HG03280 (cell line): ENCODE results near the gene TULP3.
A peak's percentile ranks its signal among the peaks of the same experiment; 100 is the strongest.

Experiments used
- ATAC-seq: cut with Tn5 transposase; IDR thresholded peaks from one replicate; pipeline ENCODE4 v1.9.1; 2021; ENCODE audit warnings: mild to moderate bottlenecking, moderate library complexity; ENCODE audit not compliant: unreplicated experiment

The TULP3 gene

GRCh38 chr12:2877047-2877952, 13.4 kb upstream of the TULP3 start, which contains the start of the genes FOXM1 and RHNO1:
Gene FOXM1, minus strand, starts transcription at chr12:2877174. Its CDS starts 2,696 bp downstream, at chr12:2874478.
Gene RHNO1, plus strand, starts transcription at chr12:2877223. Its CDS starts 8,144 bp downstream, at chr12:2885367.
- ATAC-seq: peak; percentile 82

GRCh38 chr12:2877953-2878732, 12.5 kb upstream of the TULP3 start:
- no peak for ATAC-seq

- no peak for ATAC-seq
Observed at GRCh38 chr12:2879853-2880252, 10.8 kb upstream of the TULP3 start.

GRCh38 chr12:2884810-2885209, 5.9 kb upstream of the TULP3 start:
- ATAC-seq: no peak

- no peak for ATAC-seq
Observed at GRCh38 chr12:2886768-2887450, 3.8 kb upstream of the TULP3 start.

- ATAC-seq: no peak
Observed at GRCh38 chr12:2890001-2890387, 697 bp upstream of the TULP3 start.

- peak; percentile 20 for ATAC-seq
Observed at GRCh38 chr12:2891240-2892053, 756 bp downstream of the TULP3 start.

GRCh38 chr12:2892246-2892645, 1.6 kb downstream of the TULP3 start:
- ATAC-seq: no peak

GRCh38 chr12:2893007-2893406, 2.3 kb downstream of the TULP3 start:
- no peak for ATAC-seq

GRCh38 chr12:2895051-2895451, 4.4 kb downstream of the TULP3 start:
- no peak for ATAC-seq

- no peak for ATAC-seq
Observed at GRCh38 chr12:2895511-2895910, 4.8 kb downstream of the TULP3 start.

GRCh38 chr12:2897418-2897817, 6.7 kb downstream of the TULP3 start:
- ATAC-seq: no peak

GRCh38 chr12:2900642-2901041, 10.0 kb downstream of the TULP3 start:
- no peak for ATAC-seq

GRCh38 chr12:2902272-2902880, 11.7 kb downstream of the TULP3 start:
- no peak for ATAC-seq

- ATAC-seq: no peak
Observed at GRCh38 chr12:2904260-2904659, 13.6 kb downstream of the TULP3 start.

- ATAC-seq: no peak
Observed at GRCh38 chr12:2912216-2912575, 21.5 kb downstream of the TULP3 start.

- no peak for ATAC-seq
Observed at GRCh38 chr12:2919249-2919648, 28.6 kb downstream of the TULP3 start.

GRCh38 chr12:2922329-2922728, 31.6 kb downstream of the TULP3 start:
- no peak for ATAC-seq

GRCh38 chr12:2923057-2923456, 32.4 kb downstream of the TULP3 start:
- ATAC-seq: no peak

GRCh38 chr12:2924019-2924418, 33.3 kb downstream of the TULP3 start:
- no peak for ATAC-seq
